Glutamatergic neuron (in vitro differentiated cells): Measurements from ENCODE around the gene COG1. TPM values are rescaled to one million over a fixed set of nuclear protein-coding genes. Genes with fewer than 3 reads are reported as not detected.
A peak's percentile ranks its signal among the peaks of the same experiment; 100 is the strongest.

Experiments used
- DNase-seq: peaks from one replicate; pipeline ENCODE4 v3.0.0; 2022
- H3K27ac Mint-ChIP-seq: one replicate; pipeline ENCODE4 v1.8.0; 2020; ENCODE audit warnings: mild to moderate bottlenecking, mixed read lengths, inconsistent platforms; ENCODE audit not compliant: unreplicated experiment
- H3K27me3 Mint-ChIP-seq: one replicate; pipeline ENCODE4 v1.8.0; 2020; ENCODE audit warnings: mild to moderate bottlenecking, moderate library complexity, mixed read lengths, inconsistent platforms; ENCODE audit not compliant: unreplicated experiment
- H3K36me3 Mint-ChIP-seq: one replicate; pipeline ENCODE4 v1.8.0; 2020; ENCODE audit warnings: mild to moderate bottlenecking, mixed read lengths, inconsistent platforms; ENCODE audit not compliant: unreplicated experiment
- H3K4me1 Mint-ChIP-seq: one replicate; pipeline ENCODE4 v1.8.0; 2020; ENCODE audit warnings: mild to moderate bottlenecking, low read depth, mixed read lengths, inconsistent platforms; ENCODE audit not compliant: unreplicated experiment
- H3K4me3 Mint-ChIP-seq: one replicate; pipeline ENCODE4 v1.8.0; 2020; ENCODE audit warnings: mild to moderate bottlenecking, mixed read lengths, inconsistent platforms; ENCODE audit not compliant: unreplicated experiment
- H3K9me3 Mint-ChIP-seq: one replicate; pipeline ENCODE4 v1.8.0; 2020; ENCODE audit warnings: mild to moderate bottlenecking, moderate library complexity, mixed read lengths, inconsistent platforms; ENCODE audit not compliant: unreplicated experiment
- CTCF ChIP-seq: fragments of 200-600 bp; sonication (generic); IDR thresholded peaks from one replicate; pipeline ENCODE4 v1.5.0; 2021; ENCODE audit not compliant: partially characterized antibody, unreplicated experiment
- total RNA-seq: library from RNA; stranded (reverse); fragmentation: NEBNext Ultra II Directional; extraction: Animal tissue kit (Norgen Biotek cat#: 25700); gene quantifications from one replicate; pipeline ENCODE4 v1.2.1, GENCODE V29; 2021; ENCODE audit not compliant: unreplicated experiment

The COG1 gene
- total RNA-seq, 1 donor from 2014 or later: 43.1 TPM

- no peak for TF ChIP-seq CTCF
- Mint-ChIP-seq H3K27ac (no peak overlapping the region), H3K4me3 (no peak overlapping the region), H3K36me3 (no peaks in the 10 kb centered on the region), H3K27me3 (peaks cover 1% of the 10 kb centered on the region), H3K4me1 (peaks cover 10% of the 10 kb centered on the region), H3K9me3 (peaks cover 2% of the 10 kb centered on the region)
- no peak for DNase-seq
Measured at GRCh38 chr17:73248532-73248931, 55.7 kb downstream of the COG1 start.

GRCh38 chr17:73249700-73250099, 56.8 kb downstream of the COG1 start:
- H3K9me3 Mint-ChIP-seq: peaks cover 2% of the 10 kb centered on the region
- DNase-seq: no peak
- no peak overlapping the region for H3K27ac Mint-ChIP-seq
- no peak for TF ChIP-seq CTCF
- H3K4me1 Mint-ChIP-seq: peaks cover 10% of the 10 kb centered on the region
- H3K36me3 Mint-ChIP-seq: no peaks in the 10 kb centered on the region
- H3K27me3 Mint-ChIP-seq: peaks cover 1% of the 10 kb centered on the region
- no peak overlapping the region for H3K4me3 Mint-ChIP-seq

GRCh38 chr17:73250851-73251640, 58.2 kb downstream of the COG1 start:
- DNase-seq: no peak
- H3K4me1 Mint-ChIP-seq: peaks cover 10% of the 10 kb centered on the region
- H3K27ac Mint-ChIP-seq: no peak overlapping the region
- no peak for TF ChIP-seq CTCF
- no peaks in the 10 kb centered on the region for H3K36me3 Mint-ChIP-seq
- peaks cover 2% of the 10 kb centered on the region for H3K9me3 Mint-ChIP-seq
- no peak overlapping the region for H3K4me3 Mint-ChIP-seq
- peaks cover 1% of the 10 kb centered on the region for H3K27me3 Mint-ChIP-seq

DNA sequence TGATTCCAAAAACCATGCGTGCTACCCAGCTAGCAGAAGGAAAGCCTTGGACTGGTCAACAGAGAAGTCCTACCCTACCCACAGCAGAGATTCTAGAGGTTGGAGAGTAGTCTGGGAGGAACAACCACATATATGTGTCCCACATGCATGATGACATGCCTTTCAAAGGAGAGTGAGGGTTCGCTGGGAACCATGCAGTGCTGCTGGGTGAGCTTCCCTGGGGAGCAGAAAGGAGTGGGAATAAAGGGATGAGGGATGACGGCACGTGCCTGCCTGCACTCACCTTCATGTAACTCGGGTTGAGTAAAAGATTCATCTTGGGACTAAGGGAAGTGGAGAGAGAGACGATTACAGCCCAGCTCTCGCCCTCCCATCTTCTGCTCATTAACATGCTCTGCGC, 59.0 kb downstream of the COG1 start:
- TF ChIP-seq CTCF: no peak
- Mint-ChIP-seq H3K27me3 (peaks cover 1% of the 10 kb centered on the region), H3K4me3 (no peak overlapping the region), H3K4me1 (peaks cover 10% of the 10 kb centered on the region), H3K36me3 (no peaks in the 10 kb centered on the region), H3K9me3 (peaks cover under 1% of the 10 kb centered on the region), H3K27ac (no peak overlapping the region)
- no peak for DNase-seq

- Mint-ChIP-seq H3K4me1 (peaks cover 2% of the 10 kb centered on the region), H3K36me3 (no peaks in the 10 kb centered on the region), H3K27ac (no peak overlapping the region), H3K9me3 (no peaks in the 10 kb centered on the region), H3K27me3 (peaks cover 3% of the 10 kb centered on the region), H3K4me3 (no peak overlapping the region)
- DNase-seq: peak; percentile 84
- peak; percentile 97 for TF ChIP-seq CTCF
Measured at GRCh38 chr17:73255671-73256181, 62.9 kb downstream of the COG1 start.
